Sigmoid colon (tissue), 7 donors: ENCODE data around the gene ITGA1. TPM values are rescaled to one million over a fixed set of nuclear protein-coding genes. Genes with fewer than 3 reads are reported as not detected.

Experiments
- DNase-seq: peaks from one replicate; pipeline ENCODE4 v3.0.0-alpha.2; 2019
- H3K27ac ChIP-seq, 4 donors: fragments of 200-600 bp; sonication (generic); one replicate each; pipeline ENCODE4 v1.5.1; 2016 to 2019; ENCODE audit warnings: mild to moderate bottlenecking in 1 of 4
- H3K27me3 ChIP-seq, 3 donors: fragments of 200-600 bp; sonication (generic); one replicate each; pipeline ENCODE4 v1.5.1; 2019; ENCODE audit warnings: mild to moderate bottlenecking in 1 of 3
- H3K36me3 ChIP-seq, 4 donors: fragments of 200-600 bp; sonication (generic); one replicate each; pipeline ENCODE4 v1.5.1; 2016 to 2019
- H3K4me1 ChIP-seq, 4 donors: fragments of 200-600 bp; sonication (generic); one replicate each; pipeline ENCODE4 v1.5.1; 2017 to 2019
- H3K4me3 ChIP-seq, 4 donors: fragments of 200-600 bp; sonication (generic); one replicate each; pipeline ENCODE4 v1.5.1; 2017 to 2019; ENCODE audit warnings: mild to moderate bottlenecking in 2 of 4, moderate library complexity in 1 of 4
- H3K9me3 ChIP-seq, 4 donors: fragments of 200-600 bp in 3 of 4; sonication (generic) in 3 of 4; one replicate each; pipeline versions ENCODE4 v1.5.1 to v1.6.1; 2013 to 2019
- CTCF ChIP-seq, 4 experiments: fragments of 450-650 bp in 3 of 4; fragments of 200-600 bp in 1 of 4; IDR thresholded peaks; one replicate each; pipeline ENCODE4 v1.5.1; 2016 to 2019; ENCODE audit warnings: antibody characterized with exemption in 4 of 4, mild to moderate bottlenecking in 3 of 4, moderate library complexity in 2 of 4
- EP300 ChIP-seq, 4 donors: sonication (generic); formaldehyde crosslinking; IDR thresholded peaks; one replicate each; pipeline ENCODE4 v1.6.1; 2017; ENCODE audit warnings: antibody characterized with exemption in 4 of 4
- POLR2A ChIP-seq, 2 donors: fragments of 450-650 bp; IDR thresholded peaks; one replicate each; pipeline ENCODE4 v1.6.1; 2016; ENCODE audit warnings: antibody characterized with exemption in 2 of 2, mild to moderate bottlenecking in 2 of 2, moderate library complexity in 2 of 2
- POLR2AphosphoS5 ChIP-seq, 4 donors: sonication (generic); formaldehyde crosslinking; IDR thresholded peaks; one replicate each; pipeline ENCODE4 v1.6.1; 2017; ENCODE audit warnings: antibody characterized with exemption in 4 of 4
- WGBS, 2 donors: extraction: QIAGEN DNeasy Blood & Tissue Kit; methylation state at CpG; one replicate each; pipeline ENCODE4 v1.1.7; 2013; 5-methylcytosine and 5-hydroxymethylcytosine counted together
- intact Hi-C: fragments of 100-400 bp; cut with DNase I; formaldehyde crosslinking; loops from one replicate; pipeline ENCODE4 v1.15.1; 2023
- polyA plus RNA-seq, 3 donors: library from polyadenylated mRNA; stranded (reverse); fragments of 200-250 nt; gene quantifications; one replicate each; pipeline ENCODE4 v1.2.3, GENCODE V29; 2013
- total RNA-seq, 4 donors: library from RNA; depleted of rRNA; stranded (reverse); fragments of >200 nt; gene quantifications; one replicate each; pipeline ENCODE4 v1.1.0, GENCODE V29; 2016
- donor health status: healthy with polysubstance abuse.
- donor health status: Bipolar disorder and iron deficiency.
- donor health status: healthy.

ITGA1 gene
- total and polyA plus RNA-seq, 7 donors = 1.8 to 511 (median 162) TPM

GRCh38 chr5:52943285-52943684 lies 155.6 kb downstream of the ITGA1 start:
- WGBS, 2 donors = 94 to 97% methylated on average over 2 of the region's 2 CpGs
- no peak for DNase-seq
- no peaks in the 10 kb centered on the region for H3K27me3 ChIP-seq
- H3K27ac ChIP-seq = peak overlapping the region; percentile 63 to 79 (median 73)
- no peaks in the 10 kb centered on the region for H3K9me3 ChIP-seq
- peaks cover 5 to 52% (median 21%) of the 10 kb centered on the region in 4 donors for H3K36me3 ChIP-seq
- TF ChIP-seq EP300 (IDR thresholded peaks at IDR 0.05) (no peak), POLR2AphosphoS5 (IDR thresholded peaks at IDR 0.05) (no peak), POLR2A (IDR thresholded peaks at IDR 0.05) (no peak), CTCF (IDR thresholded peaks at IDR 0.05) (no peak)
- no peak overlapping the region for H3K4me3 ChIP-seq
- peaks cover 0 to 53% (median 47%) of the 10 kb centered on the region in 4 donors for H3K4me1 ChIP-seq
- intact Hi-C loops = loop anchor here (10.0 kb wide), 1 partner anchor 1282 kb away; no protein-coding TSS in a partner anchor

- no peak for DNase-seq
- WGBS, 2 donors = 95 to 96% methylated on average over 7 of the region's 7 CpGs
- Histone ChIP-seq H3K4me1 (peaks cover 0 to 58% (median 49%) of the 10 kb centered on the region in 4 donors), H3K27ac (peak overlapping the region; percentile 63 to 79 (median 73)), H3K27me3 (no peaks in the 10 kb centered on the region), H3K36me3 (peaks cover 5 to 47% (median 18%) of the 10 kb centered on the region in 4 donors), H3K9me3 (no peaks in the 10 kb centered on the region), H3K4me3 (no peak overlapping the region)
- intact Hi-C loops = loop anchor here (10.0 kb wide), 1 partner anchor 1281 kb away; no protein-coding TSS in a partner anchor
- TF ChIP-seq EP300 (IDR thresholded peaks at IDR 0.05) = no peak
- TF ChIP-seq POLR2AphosphoS5 (IDR thresholded peaks at IDR 0.05) = no peak
- TF ChIP-seq CTCF (IDR thresholded peaks at IDR 0.05) = no peak
- no peak for TF ChIP-seq POLR2A (IDR thresholded peaks at IDR 0.05)
These were observed 156.1 kb downstream of the ITGA1 start for GRCh38 chr5:52943808-52944207.

GRCh38 chr5:52945040-52945439 lies 157.3 kb downstream of the ITGA1 start:
- DNase-seq = no peak
- peaks cover under 1 to 45% (median 11%) of the 10 kb centered on the region in 4 donors for H3K36me3 ChIP-seq
- H3K9me3 ChIP-seq = no peaks in the 10 kb centered on the region
- H3K27me3 ChIP-seq = no peaks in the 10 kb centered on the region
- intact Hi-C loops = loop anchor here (5.0 to 10.0 kb wide), 2 partner anchors 42 to 1280 kb away; partner anchors contain the start of gene ITGA2
- H3K4me1 ChIP-seq = peaks cover 0 to 70% (median 55%) of the 10 kb centered on the region in 4 donors
- peak overlapping the region in 3 of 4 donors; percentile 16 to 37 (median 24) for H3K4me3 ChIP-seq
- H3K27ac ChIP-seq = peak overlapping the region; percentile 63 to 79 (median 73)
- TF ChIP-seq POLR2AphosphoS5 (IDR thresholded peaks at IDR 0.05) (no peak), POLR2A (IDR thresholded peaks at IDR 0.05) (no peak), CTCF (IDR thresholded peaks at IDR 0.05) (no peak), EP300 (IDR thresholded peaks at IDR 0.05) (no peak)
- WGBS, 2 donors = 54 to 68% methylated on average over 4 of the region's 4 CpGs

- TF ChIP-seq CTCF (IDR thresholded peaks at IDR 0.05) = no peak
- TF ChIP-seq POLR2AphosphoS5 (IDR thresholded peaks at IDR 0.05) = peak in 1 of 4 donors; percentile 9
- H3K9me3 ChIP-seq = no peaks in the 10 kb centered on the region
- H3K36me3 ChIP-seq = peaks cover 0 to 35% (median under 1%) of the 10 kb centered on the region in 4 donors
- peaks cover 0 to 79% (median 59%) of the 10 kb centered on the region in 4 donors for H3K4me1 ChIP-seq
- 63 to 67% methylated on average over 4 of the region's 4 CpGs for WGBS, 2 donors
- no peaks in the 10 kb centered on the region for H3K27me3 ChIP-seq
- no peak overlapping the region for H3K4me3 ChIP-seq
- intact Hi-C loops = loop anchor here (5.0 to 10.0 kb wide), 2 partner anchors 40 to 1278 kb away; partner anchors contain the start of gene ITGA2
- peak; percentile 68 for DNase-seq
- peak overlapping the region; percentile 63 to 79 (median 73) for H3K27ac ChIP-seq
These were observed 159.5 kb downstream of the ITGA1 start for GRCh38 chr5:52947208-52947607.
